HepG2 (cell line): ENCODE data around the gene ZBTB44. TPM values are rescaled to one million over a fixed set of nuclear protein-coding genes. Genes with fewer than 3 reads are reported as not detected.
"Not testable (repeated sequence)": the region's sequence is repeated elsewhere in the genome, so short reads cannot be mapped to it uniquely, and the experiment has no call there.

Source experiments
- ATAC-seq: fragments of 200-7000 bp; cut with Tn5 transposase; 3 replicates; pipeline ENCODE4 v1.9.1; 2020; ENCODE audit warnings: mild to moderate bottlenecking, moderate library complexity
- BruUV-seq: library from RNA; stranded (reverse); fragments of 400-500 nt; replicated peaks from 2 replicates; lab custom pipeline; 2021; lab: Mats Ljungman, UMichigan
- CTCF ChIA-PET: fragments of 300-600 bp; formaldehyde crosslinking; extraction: SDS; loops from one replicate; lab custom pipeline; 2021; ENCODE audit warnings: low total read pairs, inconsistent platforms, low intra/inter-chr PET ratio; lab: Yijun Ruan, JAX
- POLR2A ChIA-PET: fragments of 350-600 bp; sonication (Branson Sonifier 250); formaldehyde crosslinking; loops from one replicate; lab custom pipeline; 2020; ENCODE audit warnings: antibody characterized with exemption, inconsistent platforms; lab: Yijun Ruan, JAX
- DNase-seq: peaks from one replicate; pipeline ENCODE4 v3.0.0-alpha.2; 2015; ENCODE audit warnings: low spot score
- FAIRE-seq: peaks from 3 replicates; lab custom pipeline; 2011; peaks lifted over from hg19 to GRCh38; lab: Jason Lieb, UNC
- H2AFZ ChIP-seq: one replicate; pipeline ENCODE4 v1.6.1; 2011; ENCODE audit warnings: low read length, inconsistent platforms
- H3K27ac ChIP-seq: fragments of 300-600 bp; 3 replicates; pipeline ENCODE4 v1.8.0; 2011; ENCODE audit warnings: mixed run types, mild to moderate bottlenecking, mixed read lengths, low read length, inconsistent platforms; ENCODE audit not compliant: insufficient read depth; ENCODE audit errors: extremely low read length
- H3K27me3 ChIP-seq, 2 experiments: fragments of 200-600 bp in 1 of 2; 2 replicates in 1 of 2; 3 replicates in 1 of 2; pipeline versions ENCODE4 v1.6.0 to v1.8.0; 2011; ENCODE audit warnings: low read length in 2 of 2, mild to moderate bottlenecking in 2 of 2, moderate library complexity in 2 of 2, inconsistent platforms in 1 of 2; ENCODE audit not compliant: insufficient read depth in 2 of 2, control insufficient read depth in 1 of 2
- H3K36me3 ChIP-seq, 2 experiments: fragments of 200-600 bp in 1 of 2; replicated peaks in 1 of 2; 2 replicates in 1 of 2; 3 replicates in 1 of 2; pipeline versions ENCODE4 v1.5.1 to v1.8.0; 2011; ENCODE audit warnings: low read length in 2 of 2, inconsistent platforms in 1 of 2; ENCODE audit not compliant: insufficient read depth in 2 of 2, control insufficient read depth in 1 of 2
- H3K4me1 ChIP-seq: 2 replicates; pipeline ENCODE4 v1.5.1; 2012; ENCODE audit warnings: low read length, inconsistent platforms; ENCODE audit not compliant: insufficient read depth
- H3K4me2 ChIP-seq: 2 replicates; pipeline ENCODE4 v1.6.0; 2011; ENCODE audit warnings: low read depth, low read length, inconsistent platforms
- H3K4me3 ChIP-seq, 3 experiments: fragments of 200-600 bp in 1 of 3; sonication (generic), shearing (Covaris generic) in 1 of 3; replicated peaks in 1 of 3; 2 replicates each; pipeline ENCODE4 v1.5.1; 2011 to 2016; ENCODE audit warnings: low read length in 3 of 3, inconsistent platforms in 2 of 3, low read depth in 2 of 3, mild to moderate bottlenecking in 2 of 3, control low read depth in 1 of 3, mixed read lengths in 1 of 3; ENCODE audit not compliant: insufficient read depth in 1 of 3
- H3K79me2 ChIP-seq: one replicate; pipeline ENCODE4 v1.6.1; 2011; ENCODE audit warnings: low read length, inconsistent platforms; ENCODE audit not compliant: insufficient read depth
- H3K9ac ChIP-seq: 2 replicates; pipeline ENCODE4 v1.6.0; 2011; ENCODE audit warnings: mild to moderate bottlenecking, low read depth, low read length, inconsistent platforms; ENCODE audit not compliant: insufficient read depth
- H3K9me3 ChIP-seq: 2 replicates; pipeline ENCODE4 v1.5.1; 2012; ENCODE audit warnings: mild to moderate bottlenecking, low read length
- H4K20me1 ChIP-seq: 2 replicates; pipeline ENCODE4 v1.6.0; 2011; ENCODE audit warnings: inconsistent platforms, mild to moderate bottlenecking, low read length, moderate library complexity; ENCODE audit not compliant: insufficient read depth
- HNF4G ChIP-seq, 2 experiments: sonication (generic) in 1 of 2; formaldehyde crosslinking in 1 of 2; IDR thresholded peaks; 2 replicates each; pipeline versions ENCODE4 v1.4.0 to v1.6.1; 2011 to 2020; ENCODE audit warnings: borderline replicate concordance in 2 of 2, low read depth in 2 of 2, mild to moderate bottlenecking in 2 of 2, low read length in 1 of 2, missing genetic modification reagents in 1 of 2, moderate library complexity in 1 of 2
- MAFF ChIP-seq: IDR thresholded peaks from 2 replicates; pipeline ENCODE4 v1.6.1; 2011; ENCODE audit warnings: low read depth, low read length, improper control_type of control experiment
- MAFK ChIP-seq, 2 experiments: IDR thresholded peaks in 1 of 2; conservative IDR thresholded peaks in 1 of 2; 2 replicates each; pipeline ENCODE4 v1.6.1; 2011; ENCODE audit warnings: improper control_type of control experiment in 2 of 2, low read length in 2 of 2
- TAF15 ChIP-seq: fragments of 200-400 bp; formaldehyde crosslinking; IDR thresholded peaks from one replicate; pipeline ENCODE4 v1.6.1; 2018; ENCODE audit warnings: mild to moderate bottlenecking, low read depth, low read length; ENCODE audit not compliant: poor library complexity, severe bottlenecking
- WGBS: methylation state at CpG from one replicate; pipeline ENCODE4 v1.1.6; 2017; ENCODE audit warnings: low lambda C conversion rate; 5-methylcytosine and 5-hydroxymethylcytosine counted together
- in situ Hi-C: cut with HindIII; loops from 2 replicates; pipeline ENCODE4 v1.10.0; 2017; ENCODE audit warnings: low pct_unique_long_range_greater_than_20kb; ENCODE audit not compliant: extremely low pct_ligation_motif_present
- intact Hi-C: fragments of 100-400 bp; cut with micrococcal nuclease; formaldehyde crosslinking; loops from one replicate; pipeline ENCODE4 v1.10.0; 2022; ENCODE audit not compliant: unreplicated experiment
- polyA plus RNA-seq, 8 experiments: library from polyadenylated mRNA; depleted of rRNA in 3 of 8; stranded (reverse) in 7 of 8; unstranded in 1 of 8; fragments of >200 nt; fragmentation: Illumina TruSeq in 4 of 8; extraction: Trizol in 4 of 8; gene quantifications; 2 replicates each; pipeline versions ENCODE4 v1.2.1 to v1.2.3, GENCODE V29; 2011 to 2016; ENCODE audit warnings: low read depth in 4 of 8, missing spikeins in 1 of 8, mixed read lengths in 1 of 8; ENCODE audit not compliant: insufficient read depth in 1 of 8
- total RNA-seq, 5 experiments: library from RNA; depleted of rRNA; stranded (reverse); fragments of >200 nt; fragmentation: Illumina TruSeq; extraction: Trizol; gene quantifications; 2 replicates each; pipeline ENCODE4 v1.2.3, GENCODE V29; 2016; ENCODE audit warnings: low read depth in 1 of 5
- TF ChIP-seq, protein P1 (sequence below): sonication (generic); formaldehyde crosslinking; conservative IDR thresholded peaks from 2 replicates; pipeline ENCODE4 v1.4.0; 2020; ENCODE audit warnings: missing genetic modification reagents

The ZBTB44 gene
- total and polyA plus RNA-seq, 2 of the 13 experiments (the other 11 are each of a cell fraction or from before 2014, with no cell fraction given), result 22.8 to 23.6 TPM

DNA sequence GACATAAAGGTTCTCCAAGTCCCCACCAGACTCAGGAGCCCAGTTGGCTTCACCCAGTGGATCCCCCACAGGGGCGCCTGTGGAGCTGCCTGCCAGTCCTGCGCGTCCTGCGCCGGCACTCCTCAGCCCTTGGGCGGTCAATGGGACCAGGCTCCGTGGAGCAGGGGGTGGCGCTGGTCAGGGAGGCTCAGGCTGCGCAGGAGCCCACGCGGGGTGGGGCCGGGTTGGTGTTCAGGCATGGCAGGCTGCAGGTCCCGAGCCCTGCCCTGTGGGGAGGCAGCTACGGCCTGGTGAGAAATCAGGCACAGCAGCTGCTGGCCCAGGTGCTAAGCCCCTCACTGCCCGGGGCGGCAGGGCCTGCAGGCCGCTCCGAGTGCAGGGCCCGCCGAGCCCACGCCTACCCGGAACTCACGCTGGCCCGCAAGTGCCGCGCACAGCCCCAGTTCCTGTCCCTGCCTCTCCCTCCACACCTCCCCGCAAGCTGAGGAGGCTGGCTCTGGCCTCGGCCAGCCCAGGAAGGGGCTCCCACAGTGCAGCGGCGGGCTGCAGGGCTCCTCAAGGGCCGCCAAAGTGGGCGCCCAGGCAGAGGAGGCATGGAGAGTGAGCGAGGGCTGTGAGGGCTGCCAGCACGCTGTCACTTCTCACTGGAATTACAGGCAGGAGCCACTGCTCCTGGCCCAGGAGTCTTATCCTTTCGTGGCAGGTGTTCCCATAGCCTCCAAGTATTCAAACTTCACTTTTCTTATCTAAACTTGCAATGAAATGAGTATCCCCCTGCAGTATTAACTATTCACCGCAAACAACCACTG lies 22.8 kb upstream of the ZBTB44 start:
- no peaks in the 10 kb centered on the region for H3K79me2 ChIP-seq
- H3K27me3 ChIP-seq, result no peaks in the 10 kb centered on the region
- no peak overlapping the region for H3K9ac ChIP-seq
- H3K27ac ChIP-seq, result no peak overlapping the region
- peak; percentile 55 for ATAC-seq
- H3K4me2 ChIP-seq, result peak overlapping the region; percentile 41
- no peaks in the 10 kb centered on the region for H4K20me1 ChIP-seq
- BruUV-seq, result no TSS peak
- intact Hi-C loops (no loop called here), in situ Hi-C loops (no loop called here)
- TF ChIP-seq, protein P1, sequence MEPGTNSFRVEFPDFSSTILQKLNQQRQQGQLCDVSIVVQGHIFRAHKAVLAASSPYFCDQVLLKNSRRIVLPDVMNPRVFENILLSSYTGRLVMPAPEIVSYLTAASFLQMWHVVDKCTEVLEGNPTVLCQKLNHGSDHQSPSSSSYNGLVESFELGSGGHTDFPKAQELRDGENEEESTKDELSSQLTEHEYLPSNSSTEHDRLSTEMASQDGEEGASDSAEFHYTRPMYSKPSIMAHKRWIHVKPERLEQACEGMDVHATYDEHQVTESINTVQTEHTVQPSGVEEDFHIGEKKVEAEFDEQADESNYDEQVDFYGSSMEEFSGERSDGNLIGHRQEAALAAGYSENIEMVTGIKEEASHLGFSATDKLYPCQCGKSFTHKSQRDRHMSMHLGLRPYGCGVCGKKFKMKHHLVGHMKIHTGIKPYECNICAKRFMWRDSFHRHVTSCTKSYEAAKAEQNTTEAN (CRISPR knock-in tag), result no peak
- TF ChIP-seq TAF15, result no peak
- TF ChIP-seq HNF4G (IDR thresholded peaks at IDR 0.05; ENCODE audit: borderline replicate concordance, low read depth, low read length), result 0 out of 2 replicates have a peak, but pooled peaks have one; percentile 5
- no peak for TF ChIP-seq HNF4G (CRISPR knock-in tag; IDR thresholded peaks at IDR 0.05; ENCODE audit: borderline replicate concordance, low read depth)
- H3K4me3 ChIP-seq, result no peak overlapping the region
- 80% methylated on average over 15 of the region's 36 CpGs for WGBS
- ChIA-PET CTCF (no interaction called here), POLR2A (no interaction called here)
- H3K36me3 ChIP-seq, result no peaks in the 10 kb centered on the region
- DNase-seq, result no peak
- H2AFZ ChIP-seq, result no peak overlapping the region
- peaks cover 27% of the 10 kb centered on the region for H3K4me1 ChIP-seq
- no peak for FAIRE-seq
- H3K9me3 ChIP-seq, result peaks cover 13% of the 10 kb centered on the region

GRCh38 chr11:130331397-130331796 lies 16.7 kb upstream of the ZBTB44 start:
- BruUV-seq, H2AFZ ChIP-seq, H3K27me3 ChIP-seq, in situ Hi-C loops, POLR2A ChIA-PET, H3K79me2 ChIP-seq, H3K9me3 ChIP-seq, H3K27ac ChIP-seq, ATAC-seq, intact Hi-C loops, H3K36me3 ChIP-seq, CTCF ChIA-PET, H3K4me2 ChIP-seq, DNase-seq, H4K20me1 ChIP-seq, H3K4me3 ChIP-seq, H3K9ac ChIP-seq, FAIRE-seq: not testable (repeated sequence)
- WGBS, result 92% methylated on average over 19 of the region's 19 CpGs
- peaks cover 21% of the 10 kb centered on the region for H3K4me1 ChIP-seq
- TF ChIP-seq MAFK (conservative IDR thresholded peaks at IDR 0.05 in 1 of 2, IDR thresholded peaks at IDR 0.05 in 1 of 2; ENCODE audit: low read length in 2 of 2), result peak; percentile 68 to 86
- peak; percentile 74 for TF ChIP-seq MAFF
